Measurements from ENCODE around the gene PLCH1.

Gene PLCH1

GRCh38 chr3:155448531-155448930 lies 296.3 kb downstream of the PLCH1 start:
- no peak for DNase-seq

GRCh38 chr3:155446366-155446765 lies 298.5 kb downstream of the PLCH1 start:
- DNase-seq, result no peak

DNA sequence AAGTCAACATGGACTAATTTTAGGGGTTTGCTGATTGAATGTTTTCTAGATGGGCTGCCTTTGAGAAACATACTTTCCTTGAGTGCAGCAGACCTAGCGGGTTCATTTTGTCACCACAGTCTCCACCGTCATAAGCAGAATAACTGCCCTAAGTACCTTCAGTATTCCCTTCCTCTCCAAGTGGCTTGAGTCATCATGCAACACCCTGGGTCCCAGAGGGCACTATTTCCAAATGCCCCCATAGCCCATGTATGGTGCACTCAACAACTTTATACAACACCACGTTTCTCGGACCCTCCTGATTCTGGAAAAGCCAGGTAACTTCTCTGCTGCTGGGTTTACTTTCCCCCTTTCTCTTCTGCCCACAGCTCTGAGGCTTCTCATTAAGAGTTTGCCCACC lies 300.1 kb downstream of the PLCH1 start:
- no peak for DNase-seq

DNA sequence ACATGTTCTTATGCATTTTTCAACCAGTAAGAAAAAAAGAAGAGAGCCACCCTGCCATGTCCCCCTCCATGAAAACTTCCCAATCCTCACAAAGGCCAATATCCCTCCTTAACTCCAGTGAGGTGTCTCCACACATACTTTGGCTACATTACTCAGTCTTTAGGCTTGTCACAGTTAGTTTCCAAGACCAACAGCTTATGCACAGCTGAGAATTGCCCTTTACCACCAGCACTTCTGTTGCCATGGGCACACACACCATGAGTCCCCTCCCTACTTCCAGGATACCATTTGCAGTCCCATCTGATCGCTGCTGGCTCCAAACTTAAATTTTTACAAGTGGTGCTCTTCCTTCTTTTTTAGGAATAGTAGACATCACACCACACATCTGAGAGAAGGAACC lies 301.1 kb downstream of the PLCH1 start:
- no peak for DNase-seq

GRCh38 chr3:155442072-155442471 lies 302.8 kb downstream of the PLCH1 start:
- DNase-seq, result no peak

GRCh38 chr3:155441506-155441905 lies 303.4 kb downstream of the PLCH1 start:
- DNase-seq, result no peak

- no peak for DNase-seq
Measured at GRCh38 chr3:155441026-155441425, 303.8 kb downstream of the PLCH1 start.

GRCh38 chr3:155435821-155436220 lies 309.1 kb downstream of the PLCH1 start:
- no peak for DNase-seq

GRCh38 chr3:155431856-155432570 lies 312.9 kb downstream of the PLCH1 start:
- no peak for DNase-seq

DNA sequence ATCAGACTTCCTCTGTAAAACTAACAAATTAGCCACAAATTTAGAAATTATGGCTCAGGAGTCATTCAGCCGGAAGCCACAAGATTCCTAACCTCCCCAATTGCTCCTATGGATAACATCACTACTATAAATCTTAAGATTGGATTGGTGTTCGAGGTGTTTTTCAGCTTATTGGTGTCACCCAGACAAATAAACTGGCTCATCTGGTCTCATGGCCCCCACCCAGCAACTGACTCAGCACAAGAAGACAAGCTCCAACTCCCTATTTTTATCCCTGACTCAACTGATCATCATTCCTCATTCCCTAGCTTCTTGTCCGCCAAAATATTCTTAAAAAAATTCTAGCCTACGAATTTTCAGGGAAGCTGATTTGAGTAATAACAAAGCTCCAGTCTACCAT lies 316.3 kb downstream of the PLCH1 start:
- no peak for DNase-seq

DNA sequence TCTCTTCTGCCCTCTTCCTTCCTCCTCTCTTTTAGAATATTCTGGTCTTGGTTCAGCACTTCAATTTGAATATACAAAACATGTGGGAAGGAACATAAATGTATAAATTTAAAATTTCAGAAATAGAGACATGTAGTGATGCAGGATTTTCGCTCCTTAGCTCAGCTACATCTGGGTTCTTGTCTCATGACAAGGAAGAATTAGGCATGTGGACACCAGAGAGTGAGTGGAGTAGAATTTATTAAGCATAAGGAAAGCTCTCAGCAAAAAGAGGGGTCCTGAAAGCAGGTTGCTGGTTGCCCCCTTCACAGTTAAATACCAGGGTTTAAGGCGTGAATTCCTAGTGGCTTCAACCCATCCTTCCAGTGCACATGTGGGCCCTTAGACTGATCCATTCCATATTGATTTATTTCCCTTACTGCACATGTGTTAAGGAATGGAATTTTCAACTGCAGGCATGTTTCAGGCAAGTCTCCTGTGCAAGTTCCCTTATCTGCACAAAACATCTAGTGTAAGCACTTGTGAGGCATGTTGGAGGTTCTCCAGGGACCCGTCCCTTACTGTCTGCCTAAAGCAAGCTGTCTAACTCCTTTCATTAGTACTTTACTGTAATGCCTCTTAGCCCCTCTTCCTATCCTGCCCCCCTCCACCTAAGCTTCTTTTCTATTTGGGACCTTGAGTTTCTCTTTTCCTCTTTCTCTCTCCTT lies 318.2 kb downstream of the PLCH1 start:
- no peak for DNase-seq

DNA sequence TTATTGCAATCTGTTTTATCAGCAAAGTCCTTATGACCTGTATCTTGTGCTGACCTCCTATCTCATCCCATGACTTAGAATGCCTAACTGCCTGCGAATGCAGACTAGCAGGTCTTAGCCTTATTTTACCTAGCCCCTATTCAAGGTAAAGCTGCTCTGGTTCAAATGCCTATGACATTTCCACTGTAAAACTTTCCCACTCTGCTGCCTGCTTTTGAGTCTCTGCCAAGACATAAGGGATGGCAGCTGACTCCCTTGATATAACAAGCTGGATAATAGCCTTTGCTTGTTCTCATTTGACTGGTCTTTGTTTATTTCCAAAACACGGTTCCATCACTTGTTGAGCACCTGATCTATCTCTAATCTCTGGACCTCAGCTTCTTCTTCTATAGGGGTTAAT lies 319.5 kb downstream of the PLCH1 start:
- DNase-seq, result no peak

DNA sequence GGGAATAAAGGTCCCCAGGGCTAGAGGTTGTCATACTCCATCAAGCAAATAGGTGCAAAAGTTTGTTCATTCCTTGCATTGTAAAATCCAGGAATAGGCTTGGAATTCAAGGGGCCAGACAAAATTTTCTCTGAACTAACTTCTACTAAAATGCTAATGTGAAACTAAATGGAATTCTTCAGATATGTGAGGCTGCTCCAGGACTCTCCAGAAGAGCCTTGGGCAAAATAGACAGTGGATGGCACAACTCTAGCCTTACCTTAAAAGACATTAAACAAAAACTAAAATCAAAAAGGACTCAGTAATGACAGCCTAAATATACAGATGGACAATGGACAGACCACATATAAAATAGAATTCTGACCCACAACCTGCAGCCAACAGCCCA lies 320.6 kb downstream of the PLCH1 start:
- no peak for DNase-seq

GRCh38 chr3:155423526-155424322 lies 321.1 kb downstream of the PLCH1 start:
- DNase-seq, result no peak

DNA sequence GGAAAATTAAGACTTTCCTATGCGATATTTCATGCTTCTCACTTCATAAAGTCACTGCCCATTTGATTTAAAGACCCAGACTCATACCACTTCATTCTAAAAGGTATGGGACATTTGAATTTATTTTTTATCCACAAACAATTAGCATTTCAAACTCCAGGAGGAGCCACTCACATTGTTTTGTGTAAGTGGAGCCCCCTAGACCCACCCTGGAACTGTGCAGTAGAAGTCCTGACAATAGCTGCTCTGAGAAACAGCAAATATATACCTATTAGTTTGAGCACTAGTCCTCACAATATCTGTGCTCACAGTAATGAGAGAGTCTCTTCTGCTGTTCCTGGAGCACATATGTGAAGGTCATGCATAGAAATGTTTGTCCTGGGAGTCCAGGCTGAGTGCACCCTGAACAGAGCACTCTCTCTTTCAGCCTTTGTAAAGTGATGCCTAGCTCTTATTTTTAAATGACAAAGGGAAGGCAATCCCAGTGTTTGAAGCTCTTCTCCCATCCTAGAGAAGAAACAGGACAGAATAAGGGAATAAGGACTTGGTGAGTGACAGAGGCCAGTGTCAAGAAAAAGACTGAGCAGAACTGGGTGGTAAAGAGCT lies 323.9 kb downstream of the PLCH1 start:
- no peak for DNase-seq

GRCh38 chr3:155420406-155420805 lies 324.5 kb downstream of the PLCH1 start:
- no peak for DNase-seq

GRCh38 chr3:155418407-155418806 lies 326.5 kb downstream of the PLCH1 start:
- no peak for DNase-seq

GRCh38 chr3:155417119-155417517 lies 327.8 kb downstream of the PLCH1 start:
- DNase-seq, result no peak

GRCh38 chr3:155416500-155417118 lies 328.3 kb downstream of the PLCH1 start:
- DNase-seq, result no peak

- no peak for DNase-seq
Measured at GRCh38 chr3:155412904-155413303, 332.0 kb downstream of the PLCH1 start.

DNA sequence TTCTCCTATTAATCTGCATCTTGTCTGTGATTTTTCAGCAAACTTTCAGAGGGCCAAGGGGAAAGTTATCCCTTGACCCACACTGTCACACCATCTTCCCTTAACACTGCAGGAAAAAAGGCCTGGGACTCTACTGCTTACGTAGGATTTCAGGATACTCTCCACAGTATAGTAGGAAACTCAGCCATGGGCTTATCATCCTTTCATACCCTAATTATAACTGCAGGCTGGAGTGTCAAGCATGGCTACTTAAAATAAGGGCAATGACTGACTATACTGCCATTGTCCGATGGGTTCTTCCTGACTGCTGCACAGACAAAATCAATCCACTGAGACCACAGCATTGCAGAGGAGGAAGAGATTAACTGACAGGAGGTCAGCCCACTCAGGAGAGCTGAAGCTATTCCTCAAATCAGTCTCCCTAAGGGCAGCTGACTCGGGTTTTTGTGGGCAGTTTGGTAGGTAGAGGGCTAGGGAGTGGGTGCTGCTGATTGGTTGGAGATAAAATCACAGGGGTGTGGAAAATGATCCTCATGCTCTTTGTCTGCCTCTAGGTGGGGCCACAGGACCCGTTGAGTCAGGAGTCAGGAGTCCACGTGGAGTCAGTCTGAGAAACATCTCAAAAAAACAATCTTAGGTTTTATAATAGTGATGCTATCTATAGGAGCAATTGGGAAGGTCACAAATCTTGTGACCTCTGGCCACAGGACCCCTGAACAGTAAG lies 333.2 kb downstream of the PLCH1 start:
- no peak for DNase-seq

DNA sequence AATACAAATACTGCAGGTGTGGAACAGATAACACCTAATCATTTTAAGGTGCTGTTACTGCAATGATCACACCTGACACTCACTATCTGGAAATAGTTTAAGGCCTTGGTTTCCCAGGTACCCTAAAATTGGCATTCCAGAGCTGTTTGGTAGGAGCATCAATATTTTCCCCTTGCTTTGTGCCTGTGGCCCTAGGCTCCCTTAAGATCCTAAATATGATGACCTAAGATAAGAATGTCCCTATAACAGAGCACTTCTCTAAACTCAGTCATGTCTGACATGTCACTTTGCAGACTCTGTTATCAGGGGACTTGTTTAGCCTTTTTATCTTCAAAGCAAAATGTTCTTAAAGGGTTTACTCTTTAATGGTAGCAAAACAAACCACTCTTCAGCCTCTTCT lies 335.5 kb downstream of the PLCH1 start:
- no peak for DNase-seq

Measured in activated CD4-positive, alpha-beta T cell treated with anti-CD3 and anti-CD28 coated beads, Interleukin-2, amount 50 U/mL, for 4 hours (primary cell).